SH-SY5Y (cell line): ENCODE measurements around the gene SDK1.

Experiments used
- GATA2 ChIP-seq: IDR thresholded peaks from 2 replicates; pipeline ENCODE4 v1.6.1; 2011; ENCODE audit warnings: mild to moderate bottlenecking, low read depth, low read length
- GATA3 ChIP-seq: IDR thresholded peaks from 2 replicates; pipeline ENCODE4 v1.6.1; 2011; ENCODE audit warnings: low read depth, mild to moderate bottlenecking, low read length, moderate library complexity

GRCh38 chr7:3943779-3944520, 642.9 kb downstream of the SDK1 start:
- no peak for TF ChIP-seq GATA2
- no peak for TF ChIP-seq GATA3
